T-helper 1 cell treated with Interleukin-12 subunit alpha and Interleukin-12 subunit beta and Interleukin-4 antibody, amounts not matched to agents 30 μg/mL and 1 μg/mL, for 36 hours (primary cell): Measurements from ENCODE around the gene FGF12.

Experiments used
- H3K27ac Mint-ChIP-seq: one replicate; pipeline ENCODE4 v1.8.0; 2021; ENCODE audit warnings: mild to moderate bottlenecking, mixed read lengths
- H3K27me3 Mint-ChIP-seq: one replicate; pipeline ENCODE4 v1.8.0; 2021; ENCODE audit warnings: low read depth, mixed read lengths
- H3K36me3 Mint-ChIP-seq: one replicate; pipeline ENCODE4 v1.8.0; 2021; ENCODE audit warnings: low read depth, mixed read lengths
- H3K4me1 Mint-ChIP-seq: one replicate; pipeline ENCODE4 v1.8.0; 2021; ENCODE audit warnings: low read depth, mixed read lengths
- H3K4me3 Mint-ChIP-seq: one replicate; pipeline ENCODE4 v1.8.0; 2021; ENCODE audit warnings: mild to moderate bottlenecking, moderate library complexity, mixed read lengths
- H3K9me3 Mint-ChIP-seq: one replicate; pipeline ENCODE4 v1.8.0; 2021; ENCODE audit warnings: mixed read lengths

Gene FGF12

GRCh38 chr3:192092388-192093005 is 634.8 kb downstream of the FGF12 start:
- Mint-ChIP-seq H3K4me3 (no peak overlapping the region), H3K4me1 (no peaks in the 10 kb centered on the region), H3K27me3 (no peaks in the 10 kb centered on the region), H3K36me3 (no peaks in the 10 kb centered on the region), H3K27ac (no peak overlapping the region), H3K9me3 (peaks cover 3% of the 10 kb centered on the region)

- H3K4me3 Mint-ChIP-seq, result no peak overlapping the region
- H3K27me3 Mint-ChIP-seq, result no peaks in the 10 kb centered on the region
Measured at GRCh38 chr3:192091831-192092230, 635.5 kb downstream of the FGF12 start.

GRCh38 chr3:192090586-192090985 is 636.8 kb downstream of the FGF12 start:
- Mint-ChIP-seq H3K36me3 (no peaks in the 10 kb centered on the region), H3K9me3 (peaks cover 3% of the 10 kb centered on the region), H3K27me3 (no peaks in the 10 kb centered on the region), H3K27ac (no peak overlapping the region), H3K4me1 (no peaks in the 10 kb centered on the region), H3K4me3 (no peak overlapping the region)

More at GRCh38 chr3:192091831-192092230, 635.5 kb downstream of the FGF12 start:
- H3K36me3 Mint-ChIP-seq, result no peaks in the 10 kb centered on the region
- H3K4me1 Mint-ChIP-seq, result no peaks in the 10 kb centered on the region
- no peak overlapping the region for H3K27ac Mint-ChIP-seq
- peaks cover 3% of the 10 kb centered on the region for H3K9me3 Mint-ChIP-seq
